Neural cell (in vitro differentiated cells): ENCODE data around the gene COQ9. TPM values are rescaled to one million over a fixed set of nuclear protein-coding genes. Genes with fewer than 3 reads are reported as not detected.

Source experiments
- H2AFZ ChIP-seq: fragments of 200-600, 300-800 bp; sonication (generic), shearing (Covaris generic); 2 replicates; pipeline ENCODE4 v1.6.0; 2014; ENCODE audit warnings: low read depth, mild to moderate bottlenecking, antibody characterized with exemption, low read length, moderate library complexity
- H3F3A ChIP-seq: fragments of 200-600 bp; shearing (Covaris generic); 2 replicates; pipeline ENCODE4 v1.6.1; 2016; ENCODE audit warnings: mild to moderate bottlenecking, moderate library complexity, mixed read lengths, antibody characterized with exemption, low read length; ENCODE audit not compliant: insufficient read depth, poor library complexity, severe bottlenecking
- H3K27ac ChIP-seq: fragments of 200-600, 300-800 bp; sonication (generic), shearing (Covaris generic); 2 replicates; pipeline ENCODE4 v1.5.1; 2014; ENCODE audit warnings: mild to moderate bottlenecking, low read length, moderate library complexity
- H3K27me3 ChIP-seq: fragments of 300-800, 200-600 bp; sonication (generic), shearing (Covaris generic); 2 replicates; pipeline ENCODE4 v1.6.0; 2014; ENCODE audit warnings: mild to moderate bottlenecking, low read depth, low read length, moderate library complexity; ENCODE audit not compliant: insufficient read depth
- H3K36me3 ChIP-seq: fragments of 300-800, 200-600 bp; sonication (generic), shearing (Covaris generic); 2 replicates; pipeline ENCODE4 v1.5.1; 2014; ENCODE audit warnings: mild to moderate bottlenecking, antibody characterized with exemption, low read length, moderate library complexity; ENCODE audit not compliant: insufficient read depth
- H3K4me2 ChIP-seq: fragments of 300-800, 200-600 bp; sonication (generic), shearing (Covaris generic); 2 replicates; pipeline ENCODE4 v1.6.0; 2014; ENCODE audit warnings: mild to moderate bottlenecking, low read length
- H3K4me3 ChIP-seq: fragments of 300-800, 200-600 bp; sonication (generic), shearing (Covaris generic); 2 replicates; pipeline ENCODE4 v1.5.1; 2014; ENCODE audit warnings: mild to moderate bottlenecking, low read length, moderate library complexity
- H3K79me2 ChIP-seq: fragments of 200-600 bp; shearing (Covaris generic); replicated peaks from 2 replicates; pipeline ENCODE4 v1.6.0; 2014; ENCODE audit warnings: mild to moderate bottlenecking, low read length, moderate library complexity; ENCODE audit not compliant: insufficient read depth
- H3K9ac ChIP-seq: fragments of 300-800, 200-600 bp; sonication (generic), shearing (Covaris generic); 2 replicates; pipeline ENCODE4 v1.6.1; 2016; ENCODE audit warnings: mild to moderate bottlenecking, low read length, mixed read lengths
- H3K9me2 ChIP-seq: fragments of 200-600 bp; shearing (Covaris generic); 2 replicates; pipeline ENCODE4 v1.6.1; 2016; ENCODE audit warnings: mild to moderate bottlenecking, low read length, mixed read lengths; ENCODE audit not compliant: insufficient read depth
- H3K9me3 ChIP-seq: fragments of 200-600, 300-800 bp; sonication (generic), shearing (Covaris generic); 2 replicates; pipeline ENCODE4 v1.6.1; 2016; ENCODE audit warnings: mild to moderate bottlenecking, mixed run types, low read length, moderate library complexity, mixed read lengths
- H4K20me1 ChIP-seq: fragments of 200-600 bp; shearing (Covaris generic); 2 replicates; pipeline ENCODE4 v1.6.1; 2016; ENCODE audit warnings: mild to moderate bottlenecking, mixed run types; ENCODE audit not compliant: insufficient read depth
- EP300 ChIP-seq: fragments of 450-650 bp; conservative IDR thresholded peaks from 2 replicates; pipeline ENCODE4 v1.6.1; 2014; ENCODE audit warnings: antibody characterized with exemption, mild to moderate bottlenecking, moderate library complexity; ENCODE audit not compliant: poor library complexity, severe bottlenecking
- EZH2 ChIP-seq: fragments of 200-600, 300-800 bp; shearing (Covaris generic), sonication (generic); IDR thresholded peaks from 2 replicates; pipeline ENCODE4 v1.6.1; 2014; ENCODE audit warnings: antibody characterized with exemption, low read length, borderline replicate concordance, mild to moderate bottlenecking; ENCODE audit not compliant: insufficient read depth, poor library complexity, severe bottlenecking
- MXI1 ChIP-seq: fragments of 450-650 bp; conservative IDR thresholded peaks from 2 replicates; pipeline ENCODE4 v1.6.1; 2014; ENCODE audit warnings: antibody characterized with exemption, mild to moderate bottlenecking; ENCODE audit not compliant: poor library complexity, severe bottlenecking
- POLR2AphosphoS5 ChIP-seq: IDR thresholded peaks from 2 replicates; pipeline ENCODE4 v1.6.1; 2012
- RAD21 ChIP-seq: fragments of 450-650 bp; conservative IDR thresholded peaks from 2 replicates; pipeline ENCODE4 v1.6.1; 2014; ENCODE audit warnings: antibody characterized with exemption, mild to moderate bottlenecking, moderate library complexity
- SMC3 ChIP-seq: fragments of 450-650 bp; conservative IDR thresholded peaks from 2 replicates; pipeline ENCODE4 v1.6.1; 2014; ENCODE audit warnings: antibody characterized with exemption, mild to moderate bottlenecking, moderate library complexity; ENCODE audit not compliant: poor library complexity
- TAF1 ChIP-seq: IDR thresholded peaks from 2 replicates; pipeline ENCODE4 v1.6.1; 2012; ENCODE audit warnings: low read depth
- polyA plus RNA-seq: library from polyadenylated mRNA; depleted of rRNA; stranded (reverse); fragments of >200 nt; gene quantifications from 2 replicates; pipeline ENCODE4 v1.2.3, GENCODE V29; 2014
- TF ChIP-seq, protein P1 (sequence below): fragments of 450-650 bp; IDR thresholded peaks from 2 replicates; pipeline ENCODE4 v1.5.1; 2014; ENCODE audit warnings: antibody characterized with exemption, mild to moderate bottlenecking, moderate library complexity; ENCODE audit not compliant: poor library complexity, severe bottlenecking
- TF ChIP-seq, protein P2 (sequence below): IDR thresholded peaks from 2 replicates; pipeline ENCODE4 v1.6.1; 2012; ENCODE audit warnings: borderline replicate concordance

COQ9 gene
- polyA plus RNA-seq, 1 donor from 2014 or later = 78.7 TPM

- no peaks in the 10 kb centered on the region for H3K9me2 ChIP-seq
- H3K4me2 ChIP-seq = no peak overlapping the region
- H4K20me1 ChIP-seq = no peaks in the 10 kb centered on the region
These were observed 60.8 kb downstream of the COQ9 start for GRCh38 chr16:57508035-57508425.

DNA sequence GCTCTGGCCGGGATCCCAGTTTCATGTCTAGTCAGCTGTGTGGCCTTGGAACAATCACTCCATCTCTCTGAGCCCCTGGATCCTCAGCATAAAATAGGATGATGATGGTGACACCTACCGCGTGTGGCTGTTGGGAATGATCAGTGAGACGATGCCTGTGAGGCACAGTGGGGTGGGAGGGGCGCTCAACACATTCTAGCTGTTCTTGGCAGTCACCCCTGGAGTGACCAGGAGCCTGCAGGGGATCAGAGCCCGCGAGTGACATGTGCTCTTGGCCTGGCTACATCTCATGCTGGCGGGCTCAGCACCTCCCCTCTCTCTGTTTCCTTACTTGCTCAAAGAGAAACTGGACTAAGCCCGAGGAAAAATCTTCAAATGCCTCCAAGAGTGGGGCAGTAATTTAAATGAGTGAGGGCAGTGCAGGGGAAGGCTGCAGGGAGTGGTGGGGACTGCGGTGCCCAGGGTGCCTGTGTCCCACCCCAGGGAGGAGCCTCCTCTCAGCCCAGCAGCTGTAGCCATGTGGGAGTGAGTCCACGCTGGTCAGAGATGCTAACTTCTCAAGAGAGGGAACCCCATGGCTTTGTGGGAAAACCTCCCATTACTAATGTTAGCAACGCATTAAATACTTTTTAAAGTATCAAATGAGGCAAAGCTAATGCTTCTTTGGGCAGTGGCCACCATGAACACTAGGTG, 62.1 kb downstream of the COQ9 start:
- no peaks in the 10 kb centered on the region for H3K9me3 ChIP-seq
- TF ChIP-seq MXI1 (no peak), TAF1 (no peak), SMC3 (no peak), RAD21 (no peak), POLR2AphosphoS5 (no peak), EP300 (no peak), EZH2 (no peak)
- TF ChIP-seq, protein P1, sequence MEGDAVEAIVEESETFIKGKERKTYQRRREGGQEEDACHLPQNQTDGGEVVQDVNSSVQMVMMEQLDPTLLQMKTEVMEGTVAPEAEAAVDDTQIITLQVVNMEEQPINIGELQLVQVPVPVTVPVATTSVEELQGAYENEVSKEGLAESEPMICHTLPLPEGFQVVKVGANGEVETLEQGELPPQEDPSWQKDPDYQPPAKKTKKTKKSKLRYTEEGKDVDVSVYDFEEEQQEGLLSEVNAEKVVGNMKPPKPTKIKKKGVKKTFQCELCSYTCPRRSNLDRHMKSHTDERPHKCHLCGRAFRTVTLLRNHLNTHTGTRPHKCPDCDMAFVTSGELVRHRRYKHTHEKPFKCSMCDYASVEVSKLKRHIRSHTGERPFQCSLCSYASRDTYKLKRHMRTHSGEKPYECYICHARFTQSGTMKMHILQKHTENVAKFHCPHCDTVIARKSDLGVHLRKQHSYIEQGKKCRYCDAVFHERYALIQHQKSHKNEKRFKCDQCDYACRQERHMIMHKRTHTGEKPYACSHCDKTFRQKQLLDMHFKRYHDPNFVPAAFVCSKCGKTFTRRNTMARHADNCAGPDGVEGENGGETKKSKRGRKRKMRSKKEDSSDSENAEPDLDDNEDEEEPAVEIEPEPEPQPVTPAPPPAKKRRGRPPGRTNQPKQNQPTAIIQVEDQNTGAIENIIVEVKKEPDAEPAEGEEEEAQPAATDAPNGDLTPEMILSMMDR = no peak
- TF ChIP-seq, protein P2, sequence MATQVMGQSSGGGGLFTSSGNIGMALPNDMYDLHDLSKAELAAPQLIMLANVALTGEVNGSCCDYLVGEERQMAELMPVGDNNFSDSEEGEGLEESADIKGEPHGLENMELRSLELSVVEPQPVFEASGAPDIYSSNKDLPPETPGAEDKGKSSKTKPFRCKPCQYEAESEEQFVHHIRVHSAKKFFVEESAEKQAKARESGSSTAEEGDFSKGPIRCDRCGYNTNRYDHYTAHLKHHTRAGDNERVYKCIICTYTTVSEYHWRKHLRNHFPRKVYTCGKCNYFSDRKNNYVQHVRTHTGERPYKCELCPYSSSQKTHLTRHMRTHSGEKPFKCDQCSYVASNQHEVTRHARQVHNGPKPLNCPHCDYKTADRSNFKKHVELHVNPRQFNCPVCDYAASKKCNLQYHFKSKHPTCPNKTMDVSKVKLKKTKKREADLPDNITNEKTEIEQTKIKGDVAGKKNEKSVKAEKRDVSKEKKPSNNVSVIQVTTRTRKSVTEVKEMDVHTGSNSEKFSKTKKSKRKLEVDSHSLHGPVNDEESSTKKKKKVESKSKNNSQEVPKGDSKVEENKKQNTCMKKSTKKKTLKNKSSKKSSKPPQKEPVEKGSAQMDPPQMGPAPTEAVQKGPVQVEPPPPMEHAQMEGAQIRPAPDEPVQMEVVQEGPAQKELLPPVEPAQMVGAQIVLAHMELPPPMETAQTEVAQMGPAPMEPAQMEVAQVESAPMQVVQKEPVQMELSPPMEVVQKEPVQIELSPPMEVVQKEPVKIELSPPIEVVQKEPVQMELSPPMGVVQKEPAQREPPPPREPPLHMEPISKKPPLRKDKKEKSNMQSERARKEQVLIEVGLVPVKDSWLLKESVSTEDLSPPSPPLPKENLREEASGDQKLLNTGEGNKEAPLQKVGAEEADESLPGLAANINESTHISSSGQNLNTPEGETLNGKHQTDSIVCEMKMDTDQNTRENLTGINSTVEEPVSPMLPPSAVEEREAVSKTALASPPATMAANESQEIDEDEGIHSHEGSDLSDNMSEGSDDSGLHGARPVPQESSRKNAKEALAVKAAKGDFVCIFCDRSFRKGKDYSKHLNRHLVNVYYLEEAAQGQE = no peak

More at GRCh38 chr16:57508035-57508425, 60.8 kb downstream of the COQ9 start:
- H3K27me3 ChIP-seq = no peaks in the 10 kb centered on the region
- H2AFZ ChIP-seq = no peak overlapping the region
- no peak overlapping the region for H3K27ac ChIP-seq
- TF ChIP-seq MXI1 (no peak), TAF1 (no peak), SMC3 (no peak), EP300 (no peak), POLR2AphosphoS5 (no peak), RAD21 (no peak), EZH2 (no peak)
- TF ChIP-seq, protein P1 = no peak
- TF ChIP-seq, protein P2 = no peak
- H3F3A ChIP-seq = no peaks in the 10 kb centered on the region
- H3K4me3 ChIP-seq = no peak overlapping the region
- H3K9me3 ChIP-seq = no peaks in the 10 kb centered on the region
- H3K9ac ChIP-seq = no peak overlapping the region
- H3K36me3 ChIP-seq = no peaks in the 10 kb centered on the region
- no peaks in the 10 kb centered on the region for H3K79me2 ChIP-seq

More for the DNA sequence above, 62.1 kb downstream of the COQ9 start:
- Histone ChIP-seq H2AFZ (no peak overlapping the region), H3K27ac (no peak overlapping the region), H3K36me3 (no peaks in the 10 kb centered on the region), H3K79me2 (no peaks in the 10 kb centered on the region), H3K4me3 (no peak overlapping the region), H3K4me2 (no peak overlapping the region), H3K27me3 (no peaks in the 10 kb centered on the region), H3K9me2 (no peaks in the 10 kb centered on the region), H3K9ac (no peak overlapping the region), H4K20me1 (no peaks in the 10 kb centered on the region), H3F3A (no peaks in the 10 kb centered on the region)
